HG03025 (cell line): ENCODE measurements around the gene LAGE3.

Experiments
- ATAC-seq: cut with Tn5 transposase; IDR thresholded peaks from one replicate; pipeline ENCODE4 v1.9.1; 2021; ENCODE audit warnings: mild to moderate bottlenecking, moderate library complexity; ENCODE audit not compliant: unreplicated experiment, low FRiP score

LAGE3 gene

GRCh38 chrX:154458954-154459778, 19.9 kb downstream of the LAGE3 start:
- no peak for ATAC-seq

- ATAC-seq = peak; percentile 46
Measured at GRCh38 chrX:154458116-154458953, 20.7 kb downstream of the LAGE3 start, which contains the start of gene PLXNA3. TSS of gene PLXNA3 (plus strand) at chrX:154458281. CDS start at chrX:154460184, 1,903 bp downstream.

GRCh38 chrX:154457491-154458115, 21.5 kb downstream of the LAGE3 start:
- ATAC-seq = peak; percentile 47

DNA sequence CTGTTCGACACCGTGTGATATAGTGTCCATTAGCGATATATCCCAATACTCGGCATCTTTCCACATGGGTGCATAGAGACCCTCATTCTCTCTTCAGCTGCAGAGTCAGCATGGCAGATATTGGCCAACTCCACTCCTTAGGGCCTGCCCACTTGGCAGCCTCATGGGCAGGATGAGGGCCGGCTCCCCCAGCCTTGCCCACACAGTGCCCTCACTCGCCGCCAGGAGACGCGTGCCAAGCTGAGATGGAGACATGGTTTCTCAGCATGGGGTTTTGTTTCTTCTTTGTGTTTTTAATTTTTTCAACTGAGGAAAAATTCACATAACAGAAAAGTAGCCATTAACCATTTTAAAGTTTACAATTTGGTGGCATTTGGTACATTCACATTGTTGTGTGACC, 26.3 kb downstream of the LAGE3 start:
- no peak for ATAC-seq

DNA sequence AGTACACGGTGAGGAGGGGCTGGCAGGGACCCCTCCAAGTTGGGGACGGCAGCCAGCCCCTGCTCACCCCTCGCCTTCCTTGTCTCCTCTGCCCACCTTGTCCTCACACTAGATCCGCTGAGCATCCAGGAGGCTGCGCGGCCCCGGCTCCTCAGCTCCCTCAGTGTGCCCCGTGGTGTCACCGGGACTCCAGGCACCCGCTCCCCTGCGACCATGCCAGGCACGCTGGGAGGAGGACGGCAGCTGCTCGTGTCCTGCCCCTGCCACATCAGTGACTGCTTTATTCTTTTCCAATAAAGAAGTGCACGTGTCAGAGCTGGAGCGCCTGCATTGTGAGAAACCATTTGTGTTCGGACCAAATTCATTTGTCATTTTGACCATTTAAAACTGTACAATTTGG, 28.8 kb downstream of the LAGE3 start:
- ATAC-seq = no peak

- no peak for ATAC-seq
Measured at GRCh38 chrX:154449618-154450017, 29.5 kb downstream of the LAGE3 start.

GRCh38 chrX:154448484-154448883, 30.6 kb downstream of the LAGE3 start:
- no peak for ATAC-seq

GRCh38 chrX:154446430-154446829, 32.7 kb downstream of the LAGE3 start:
- no peak for ATAC-seq

- ATAC-seq = no peak
Measured at GRCh38 chrX:154445776-154446175, 33.3 kb downstream of the LAGE3 start.

DNA sequence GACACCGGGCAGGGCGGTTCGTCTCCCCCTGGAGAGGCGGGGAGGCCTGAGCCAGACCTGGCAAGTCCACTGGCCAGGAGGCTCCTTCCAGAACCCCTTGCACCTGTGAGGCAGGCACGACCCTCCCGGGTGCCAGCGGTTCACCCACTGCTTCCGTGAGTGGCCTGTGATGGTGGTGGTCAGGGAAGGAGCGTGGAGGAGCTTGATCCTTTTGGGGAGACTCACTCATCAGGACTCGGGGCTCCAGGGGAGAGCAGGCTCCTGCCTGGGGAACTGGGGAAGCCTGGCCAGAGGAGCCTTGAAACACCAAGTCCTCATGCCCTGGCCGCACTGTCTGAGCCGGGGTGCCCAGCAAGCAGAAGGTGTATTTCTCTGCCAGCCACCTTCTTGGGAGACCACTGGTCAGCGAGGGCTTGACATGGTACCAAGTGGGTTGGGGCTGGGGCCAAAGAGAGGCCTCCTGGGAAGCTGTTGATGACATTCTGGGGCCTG, 34.3 kb downstream of the LAGE3 start:
- ATAC-seq = no peak

DNA sequence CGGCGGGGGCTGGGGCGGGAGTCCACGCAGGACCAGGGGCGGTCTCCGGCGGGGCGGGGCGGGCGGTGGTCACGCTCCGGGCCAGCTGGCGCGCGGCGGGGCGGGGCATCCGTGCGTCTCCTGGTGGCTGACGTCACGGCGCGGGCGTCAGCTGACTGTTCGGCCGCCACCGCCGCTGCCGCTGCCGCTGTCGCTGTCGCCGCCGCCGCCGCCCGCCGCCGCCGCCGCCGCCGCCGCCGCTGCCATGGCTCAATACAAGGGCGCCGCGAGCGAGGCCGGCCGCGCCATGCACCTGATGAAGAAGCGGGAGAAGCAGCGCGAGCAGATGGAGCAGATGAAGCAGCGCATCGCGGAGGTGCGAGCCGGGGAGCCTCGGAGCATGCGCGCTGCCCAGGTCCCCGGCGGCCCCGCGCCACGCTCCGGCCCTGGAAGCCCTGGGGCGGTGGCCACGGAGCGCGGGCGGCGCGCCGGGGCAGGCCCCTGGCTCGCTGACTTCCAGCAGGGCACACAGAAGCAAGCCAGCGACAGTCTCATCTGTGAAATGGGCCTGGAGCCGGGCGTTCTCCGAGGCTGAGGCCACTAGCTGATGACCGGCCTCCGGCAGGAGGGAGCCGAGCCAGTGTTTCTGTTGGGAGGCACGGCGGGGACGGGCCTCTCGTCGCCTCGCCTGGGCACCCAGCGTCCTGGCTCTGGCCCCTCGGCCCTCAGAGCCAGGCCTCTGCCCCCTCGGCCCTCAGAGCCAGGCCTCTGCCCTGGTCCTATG, 34.9 kb downstream of the LAGE3 start, which contains the start of gene FAM50A:
TSS of gene FAM50A (plus strand) at position 150 of the 763 bp plus-strand sequence. CDS start at position 245, 95 bp downstream.
- peak; percentile 51 for ATAC-seq

DNA sequence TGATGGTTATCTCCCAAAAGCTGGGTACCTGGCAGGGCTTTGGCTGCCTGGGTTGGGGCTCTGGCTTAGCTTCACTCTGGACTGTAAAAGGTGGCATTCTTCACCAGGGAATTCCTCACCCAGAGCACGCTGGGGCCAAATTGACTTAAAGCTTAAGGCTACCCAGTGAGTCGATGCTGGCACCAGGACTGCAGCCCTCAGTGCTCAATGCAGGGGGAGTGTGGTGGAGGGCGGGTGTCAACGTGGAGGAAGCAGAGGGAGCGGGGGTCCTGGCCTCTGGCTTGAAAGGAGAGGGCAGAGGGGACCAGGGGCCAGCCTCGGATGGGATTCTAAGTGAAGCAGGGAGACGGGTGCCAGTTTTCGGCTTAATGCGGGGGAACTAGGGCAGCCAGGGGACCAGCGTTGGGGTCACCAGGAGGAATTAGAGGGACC, 35.6 kb downstream of the LAGE3 start:
- ATAC-seq = no peak

DNA sequence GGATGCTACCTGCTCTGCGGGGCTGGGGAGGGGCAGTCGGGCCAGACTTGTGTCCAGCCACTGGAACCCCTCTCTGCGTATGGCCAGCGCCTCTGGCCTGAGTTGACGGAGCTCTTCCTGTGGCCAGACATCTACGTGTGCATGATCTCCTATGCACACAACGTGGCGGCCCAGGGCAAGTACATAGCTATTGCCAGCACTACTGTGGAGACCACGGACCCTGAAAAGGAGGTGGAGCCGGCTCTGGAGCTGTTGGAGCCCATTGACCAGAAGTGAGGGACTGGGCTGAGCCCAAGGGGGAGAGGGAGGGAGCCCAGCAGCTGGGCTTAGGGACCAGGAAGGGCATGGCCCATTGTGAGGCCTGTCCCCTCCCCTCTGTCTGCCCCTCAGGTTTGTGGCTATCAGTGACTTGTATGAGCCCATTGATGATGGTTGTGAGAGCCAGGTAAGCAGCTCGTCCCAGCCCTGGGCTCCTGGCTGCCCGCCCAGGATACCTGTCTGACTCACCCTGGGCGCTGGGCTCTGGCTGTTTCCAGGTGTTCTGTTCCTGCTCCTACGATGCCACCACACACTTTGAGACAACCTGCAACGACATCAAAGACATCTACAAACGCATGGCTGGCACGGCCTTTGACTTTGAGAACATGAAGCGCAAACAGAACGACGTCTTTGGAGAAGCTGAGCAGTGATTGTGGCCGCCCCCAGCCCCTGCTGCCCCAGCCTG, 36.9 kb downstream of the LAGE3 start:
- no peak for ATAC-seq

GRCh38 chrX:154441564-154441963, 37.5 kb downstream of the LAGE3 start:
- no peak for ATAC-seq

GRCh38 chrX:154440623-154441357, 38.3 kb downstream of the LAGE3 start:
- no peak for ATAC-seq

DNA sequence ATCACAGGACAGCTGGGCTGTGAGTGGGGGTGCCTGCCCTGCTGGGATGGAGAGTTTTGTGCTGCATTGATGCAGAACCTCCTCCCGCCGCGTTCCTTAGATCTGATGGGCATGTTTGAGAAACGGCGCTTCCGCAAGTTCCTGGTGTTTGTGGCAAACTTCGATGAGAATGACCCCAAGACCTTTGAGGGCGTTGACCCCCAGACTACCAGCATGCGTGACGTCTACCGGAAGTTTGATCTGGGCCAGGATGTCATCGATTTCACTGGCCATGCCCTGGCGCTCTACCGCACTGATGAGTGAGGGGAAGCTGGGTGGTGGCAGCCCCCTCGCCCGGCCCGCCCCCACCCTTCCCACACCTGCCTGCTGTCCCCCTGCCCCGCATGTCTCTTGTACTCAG, 39.2 kb downstream of the LAGE3 start:
- ATAC-seq = no peak

DNA sequence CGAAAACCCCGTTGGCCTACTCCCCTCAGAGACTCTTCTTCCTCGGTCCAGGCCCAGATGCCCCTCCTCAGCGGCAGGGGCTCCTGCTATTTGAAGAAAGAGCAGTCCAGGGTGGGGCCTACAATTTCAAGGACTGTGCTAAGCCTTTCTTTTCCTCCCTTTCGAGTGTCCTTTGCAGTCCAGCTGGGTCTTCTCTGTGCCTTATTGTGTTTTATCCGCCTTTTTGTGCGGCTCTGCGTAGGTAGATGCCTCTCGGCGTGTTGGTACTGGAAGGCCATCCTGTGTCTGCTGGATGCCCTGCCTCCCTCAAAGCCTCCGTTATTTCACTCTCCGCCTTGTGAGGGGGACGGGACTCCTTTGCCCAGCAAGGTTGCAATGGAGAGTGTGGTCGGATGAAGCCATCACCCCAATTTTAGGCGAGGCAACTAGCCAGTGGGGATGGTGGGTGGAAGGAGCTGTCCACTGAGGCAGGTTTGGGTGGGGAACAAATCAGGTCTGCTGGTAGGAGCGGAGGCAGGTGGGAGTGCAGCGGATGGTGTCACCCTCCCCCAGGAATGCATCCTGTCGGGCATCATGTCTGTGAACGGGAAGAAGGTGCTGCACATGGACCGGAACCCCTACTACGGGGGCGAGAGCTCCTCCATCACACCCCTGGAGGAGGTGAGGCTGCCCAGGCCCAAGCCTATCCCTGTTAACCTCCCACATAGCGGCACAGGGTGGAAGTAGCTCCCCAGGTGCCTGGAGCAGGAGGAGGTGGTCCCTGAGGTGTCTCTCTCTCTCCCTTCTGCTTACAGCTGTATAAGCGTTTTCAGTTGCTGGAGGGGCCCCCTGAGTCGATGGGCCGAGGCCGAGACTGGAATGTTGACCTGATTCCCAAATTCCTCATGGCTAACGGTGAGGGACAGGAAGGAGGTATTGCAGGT, 40.8 kb downstream of the LAGE3 start:
- ATAC-seq = no peak
